Measurements from ENCODE around the gene UBE2K. TPM values are rescaled to one million over a fixed set of nuclear protein-coding genes. Genes with fewer than 3 reads are reported as not detected.

The UBE2K gene
- total and polyA plus RNA-seq, 2 of the 13 experiments (the other 11 are each of a cell fraction or from before 2014, with no cell fraction given): 36.2 to 81.0 TPM

DNA sequence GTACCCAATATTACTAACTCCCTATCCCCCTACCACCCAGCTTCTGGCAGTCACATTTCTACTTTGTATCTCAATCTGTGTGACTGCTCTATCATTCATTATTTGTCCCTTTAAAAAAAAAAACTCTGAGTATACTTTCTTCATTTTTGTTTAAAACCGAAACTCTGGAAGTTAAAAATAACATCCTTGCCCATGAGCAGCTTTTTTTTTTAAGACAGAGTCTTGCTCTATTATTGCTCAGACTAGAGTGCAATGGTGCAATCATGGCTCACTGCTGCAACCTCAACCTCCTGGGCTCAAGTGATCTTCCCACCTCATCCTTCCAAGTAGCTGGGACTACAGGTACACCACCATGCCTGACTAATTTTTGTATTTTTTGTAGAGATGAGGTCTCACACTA, 15.8 kb downstream of the UBE2K start (continued):
- TF ChIP-seq, protein P1, sequence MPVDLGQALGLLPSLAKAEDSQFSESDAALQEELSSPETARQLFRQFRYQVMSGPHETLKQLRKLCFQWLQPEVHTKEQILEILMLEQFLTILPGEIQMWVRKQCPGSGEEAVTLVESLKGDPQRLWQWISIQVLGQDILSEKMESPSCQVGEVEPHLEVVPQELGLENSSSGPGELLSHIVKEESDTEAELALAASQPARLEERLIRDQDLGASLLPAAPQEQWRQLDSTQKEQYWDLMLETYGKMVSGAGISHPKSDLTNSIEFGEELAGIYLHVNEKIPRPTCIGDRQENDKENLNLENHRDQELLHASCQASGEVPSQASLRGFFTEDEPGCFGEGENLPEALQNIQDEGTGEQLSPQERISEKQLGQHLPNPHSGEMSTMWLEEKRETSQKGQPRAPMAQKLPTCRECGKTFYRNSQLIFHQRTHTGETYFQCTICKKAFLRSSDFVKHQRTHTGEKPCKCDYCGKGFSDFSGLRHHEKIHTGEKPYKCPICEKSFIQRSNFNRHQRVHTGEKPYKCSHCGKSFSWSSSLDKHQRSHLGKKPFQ (CRISPR knock-in tag; IDR thresholded peaks at IDR 0.05; ENCODE audit: insufficient replicate concordance): no peak
- no peak for TF ChIP-seq HDAC2 (CRISPR knock-in tag; IDR thresholded peaks at IDR 0.05)

DNA sequence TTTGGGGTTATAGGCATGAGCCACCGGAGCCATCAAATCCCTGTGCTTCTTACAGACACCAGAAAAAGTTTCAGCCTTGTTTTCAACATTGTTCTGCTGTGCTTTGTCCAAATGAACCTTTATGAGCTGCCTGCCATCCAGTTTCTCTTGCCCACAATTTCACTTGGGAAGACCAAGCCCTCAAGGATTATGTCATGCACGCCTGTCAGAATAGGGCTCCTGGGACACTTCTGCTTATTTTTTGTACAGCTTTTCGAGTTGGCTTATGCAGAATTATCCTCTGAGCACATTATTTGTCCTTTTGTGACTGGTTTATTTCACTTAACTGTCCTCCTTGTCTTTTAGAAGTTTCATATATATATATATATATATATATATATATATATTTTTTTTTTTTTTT, 16.2 kb downstream of the UBE2K start:
- Histone ChIP-seq H3K27ac (ENCODE audit: extremely low read length, insufficient read depth, low read length) (no peak overlapping the region), H3K27me3 (ENCODE audit: control insufficient read depth in 1 of 2, insufficient read depth in 2 of 2, low read length in 2 of 2) (no peaks in the 10 kb centered on the region), H3K36me3 (replicated peaks in 1 of 2; ENCODE audit: control insufficient read depth in 1 of 2, insufficient read depth in 2 of 2, low read length in 2 of 2) (peaks cover 4 to 17% of the 10 kb centered on the region in 2 experiments; a peak in 3 of 5 replicates), H3K4me1 (ENCODE audit: insufficient read depth, low read length) (peaks cover 23% of the 10 kb centered on the region), H2AFZ (ENCODE audit: low read length) (no peak overlapping the region), H3K4me3 (replicated peaks in 1 of 3; ENCODE audit: insufficient read depth in 1 of 3, low read depth in 2 of 3, low read length in 3 of 3) (no peak overlapping the region), H3K9ac (ENCODE audit: insufficient read depth, low read depth, low read length) (no peak overlapping the region), H3K4me2 (ENCODE audit: low read depth, low read length) (no peak overlapping the region), H3K9me3 (ENCODE audit: low read length) (no peaks in the 10 kb centered on the region), H4K20me1 (ENCODE audit: insufficient read depth, low read length) (peaks cover 37% of the 10 kb centered on the region), H3K79me2 (ENCODE audit: insufficient read depth, low read length) (peaks cover 85% of the 10 kb centered on the region)
- no TSS peak for BruUV-seq (replicated peaks)
- ATAC-seq (no peak), FAIRE-seq (no peak), DNase-seq (ENCODE audit: low spot score) (no peak)
- intact Hi-C loops (cut with micrococcal nuclease; ENCODE audit: unreplicated experiment) (no loop called here), in situ Hi-C loops (cut with HindIII; ENCODE audit: extremely low pct_ligation_motif_present, low pct_unique_long_range_greater_than_20kb) (no loop called here)
- ChIA-PET CTCF (ENCODE audit: low intra/inter-chr PET ratio, low total read pairs) (no interaction called here), POLR2A (no interaction called here)
- WGBS (ENCODE audit: low lambda C conversion rate): 94% methylated on average over 3 of the region's 3 CpGs
- TF ChIP-seq ZFP62 (CRISPR knock-in tag; IDR thresholded peaks at IDR 0.05) (no peak), ZNF501 (CRISPR knock-in tag; IDR thresholded peaks at IDR 0.05) (no peak), SRF (IDR thresholded peaks at IDR 0.05; ENCODE audit: low read depth, low read length) (no peak), ZNF777 (CRISPR knock-in tag; IDR thresholded peaks at IDR 0.05) (no peak), NFYC (CRISPR knock-in tag; IDR thresholded peaks at IDR 0.05) (no peak)
- TF ChIP-seq, protein P2, sequence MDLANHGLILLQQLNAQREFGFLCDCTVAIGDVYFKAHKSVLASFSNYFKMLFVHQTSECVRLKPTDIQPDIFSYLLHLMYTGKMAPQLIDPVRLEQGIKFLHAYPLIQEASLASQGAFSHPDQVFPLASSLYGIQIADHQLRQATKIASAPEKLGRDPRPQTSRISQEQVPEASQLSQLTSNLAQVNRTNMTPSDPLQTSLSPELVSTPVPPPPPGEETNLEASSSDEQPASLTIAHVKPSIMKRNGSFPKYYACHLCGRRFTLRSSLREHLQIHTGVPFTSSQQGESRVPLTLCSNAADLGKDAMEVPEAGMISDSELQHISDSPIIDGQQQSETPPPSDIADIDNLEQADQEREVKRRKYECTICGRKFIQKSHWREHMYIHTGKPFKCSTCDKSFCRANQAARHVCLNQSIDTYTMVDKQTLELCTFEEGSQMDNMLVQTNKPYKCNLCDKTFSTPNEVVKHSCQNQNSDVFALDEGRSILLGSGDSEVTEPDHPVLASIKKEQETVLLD (CRISPR knock-in tag; IDR thresholded peaks at IDR 0.05; ENCODE audit: low read depth): no peak

All from HepG2 (cell line).